ENCODE data around the gene OR51B4. TPM values are rescaled to one million over a fixed set of nuclear protein-coding genes. Genes with fewer than 3 reads are reported as not detected.

OR51B4 gene, protein sequence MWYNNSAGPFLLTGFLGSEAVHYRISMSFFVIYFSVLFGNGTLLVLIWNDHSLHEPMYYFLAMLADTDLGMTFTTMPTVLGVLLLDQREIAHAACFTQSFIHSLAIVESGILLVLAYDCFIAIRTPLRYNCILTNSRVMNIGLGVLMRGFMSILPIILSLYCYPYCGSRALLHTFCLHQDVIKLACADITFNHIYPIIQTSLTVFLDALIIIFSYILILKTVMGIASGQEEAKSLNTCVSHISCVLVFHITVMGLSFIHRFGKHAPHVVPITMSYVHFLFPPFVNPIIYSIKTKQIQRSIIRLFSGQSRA
- polyA plus RNA-seq (2012; ENCODE audit: insufficient read depth, insufficient read length, low read depth): not detected

DNA sequence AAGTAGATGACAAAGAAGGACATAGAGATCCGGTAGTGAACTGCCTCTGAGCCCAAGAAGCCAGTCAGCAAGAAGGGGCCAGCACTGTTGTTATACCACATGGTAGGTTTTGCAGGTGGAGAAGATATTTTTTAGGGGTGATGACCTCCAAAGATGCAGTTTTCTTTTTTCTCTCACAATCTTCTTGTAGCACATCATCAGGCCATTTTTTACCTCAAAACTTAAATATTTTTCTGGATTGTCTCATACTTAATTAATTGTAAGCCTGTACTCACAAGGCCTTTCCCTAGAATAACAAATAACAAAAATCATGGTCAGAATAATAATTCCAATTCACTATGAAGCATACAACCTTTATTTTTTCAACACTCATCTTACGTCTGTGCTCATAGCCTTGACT lies at the start of gene OR51B4:
OR51B4 (minus strand) TSS at position 101 of the 400 bp plus-strand sequence; CDS start at position 101, 0 bp downstream.
- H3K27me3 ChIP-seq: no peaks in the 10 kb centered on the region
- H3K9me3 ChIP-seq: no peaks in the 10 kb centered on the region
- no peaks in the 10 kb centered on the region for H3K4me1 ChIP-seq
- no peak for DNase-seq
- no peak within 1 kb of the TSS for H3K4me3 ChIP-seq (ENCODE audit: low read depth, low read length)
- no peaks in the 10 kb centered on the region for H3K36me3 ChIP-seq
- TF ChIP-seq, protein P1, sequence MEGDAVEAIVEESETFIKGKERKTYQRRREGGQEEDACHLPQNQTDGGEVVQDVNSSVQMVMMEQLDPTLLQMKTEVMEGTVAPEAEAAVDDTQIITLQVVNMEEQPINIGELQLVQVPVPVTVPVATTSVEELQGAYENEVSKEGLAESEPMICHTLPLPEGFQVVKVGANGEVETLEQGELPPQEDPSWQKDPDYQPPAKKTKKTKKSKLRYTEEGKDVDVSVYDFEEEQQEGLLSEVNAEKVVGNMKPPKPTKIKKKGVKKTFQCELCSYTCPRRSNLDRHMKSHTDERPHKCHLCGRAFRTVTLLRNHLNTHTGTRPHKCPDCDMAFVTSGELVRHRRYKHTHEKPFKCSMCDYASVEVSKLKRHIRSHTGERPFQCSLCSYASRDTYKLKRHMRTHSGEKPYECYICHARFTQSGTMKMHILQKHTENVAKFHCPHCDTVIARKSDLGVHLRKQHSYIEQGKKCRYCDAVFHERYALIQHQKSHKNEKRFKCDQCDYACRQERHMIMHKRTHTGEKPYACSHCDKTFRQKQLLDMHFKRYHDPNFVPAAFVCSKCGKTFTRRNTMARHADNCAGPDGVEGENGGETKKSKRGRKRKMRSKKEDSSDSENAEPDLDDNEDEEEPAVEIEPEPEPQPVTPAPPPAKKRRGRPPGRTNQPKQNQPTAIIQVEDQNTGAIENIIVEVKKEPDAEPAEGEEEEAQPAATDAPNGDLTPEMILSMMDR (IDR thresholded peaks at IDR 0.05; ENCODE audit: low read depth, low read length): no peak

DNA sequence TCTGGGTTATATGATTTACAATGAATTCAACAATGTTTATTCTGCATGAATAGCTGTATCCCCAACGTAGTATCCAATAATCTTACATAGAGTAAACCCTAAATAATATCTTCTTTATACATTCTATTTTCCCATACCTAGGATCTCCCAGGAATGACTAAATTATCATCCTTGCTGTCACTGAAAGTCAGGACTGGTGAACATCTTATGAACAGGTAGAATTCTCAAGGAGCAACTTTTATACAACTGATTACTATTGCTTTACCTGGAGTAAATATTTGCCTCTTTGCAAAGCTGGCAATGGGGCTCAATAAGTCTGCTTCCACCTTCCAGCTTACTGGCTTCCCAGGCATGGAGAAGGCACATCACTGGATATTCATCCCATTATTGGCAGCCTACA lies 49.5 kb upstream of the OR51B4 start, which contains the start of gene OR51B6:
OR51B6 (plus strand) TSS at position 301 of the 400 bp plus-strand sequence; CDS start at position 301, 0 bp downstream.
- no peak for DNase-seq
- no peak within 1 kb of the TSS for H3K4me3 ChIP-seq (ENCODE audit: low read depth, low read length)
- no peaks in the 10 kb centered on the region for H3K27me3 ChIP-seq
- H3K36me3 ChIP-seq: no peaks in the 10 kb centered on the region
- TF ChIP-seq, protein P1 (IDR thresholded peaks at IDR 0.05; ENCODE audit: low read depth, low read length): no peak
- no peaks in the 10 kb centered on the region for H3K9me3 ChIP-seq
- no peaks in the 10 kb centered on the region for H3K4me1 ChIP-seq

DNA sequence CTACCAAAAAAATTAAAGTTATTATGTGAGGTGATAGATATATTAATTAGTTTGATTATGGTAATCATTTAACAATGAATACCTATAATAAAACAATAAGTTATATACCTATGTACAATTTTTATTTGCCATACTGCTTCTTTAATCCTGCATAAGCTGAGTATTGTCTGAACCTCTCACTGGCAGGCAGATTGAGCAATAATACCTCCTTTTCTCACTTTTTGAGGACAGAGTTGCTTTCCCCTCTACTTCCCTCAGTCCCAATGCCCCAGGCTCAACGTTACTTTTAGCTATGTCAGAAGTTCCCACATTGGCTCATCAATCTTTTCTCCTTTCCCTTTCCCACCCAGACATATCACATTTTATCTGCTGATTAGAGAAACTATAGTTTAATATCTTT lies 47.8 kb upstream of the OR51B4 start:
- no peak for DNase-seq
- Histone ChIP-seq H3K36me3 (no peaks in the 10 kb centered on the region), H3K9me3 (no peaks in the 10 kb centered on the region), H3K27me3 (no peaks in the 10 kb centered on the region), H3K4me1 (no peaks in the 10 kb centered on the region), H3K4me3 (ENCODE audit: low read depth, low read length) (no peak overlapping the region)
- TF ChIP-seq, protein P1 (IDR thresholded peaks at IDR 0.05; ENCODE audit: low read depth, low read length): no peak

DNA sequence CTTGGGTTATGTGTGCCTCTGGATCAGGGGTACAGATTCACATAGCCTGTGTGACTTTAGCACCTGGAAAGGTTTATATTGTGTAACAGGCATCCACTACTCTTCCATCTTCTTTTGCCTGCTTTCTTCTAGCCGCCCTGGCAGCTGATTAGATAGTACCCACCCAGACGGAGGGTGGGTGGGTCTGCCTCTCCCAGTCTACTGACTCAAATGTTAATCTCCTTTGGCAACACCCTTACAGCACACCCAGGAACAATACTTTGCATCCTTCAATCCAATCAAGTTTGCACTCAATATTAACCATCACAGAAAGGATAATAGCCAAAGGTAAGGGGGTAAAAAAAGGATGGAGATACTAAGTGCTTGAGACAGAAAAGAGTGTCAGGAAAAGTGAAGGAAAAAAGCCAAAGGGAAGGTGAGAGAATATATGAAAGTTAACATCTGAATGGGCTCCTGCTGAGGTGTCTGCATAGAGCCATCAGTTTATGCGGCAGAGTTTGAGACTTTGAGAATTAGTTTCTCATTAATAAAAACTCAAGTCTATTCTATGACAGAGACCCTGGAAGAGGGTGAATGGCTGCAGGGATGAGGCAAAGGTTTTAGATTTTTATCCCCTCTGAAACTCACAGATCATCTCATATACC lies 46.9 kb upstream of the OR51B4 start:
- no peak for DNase-seq
- Histone ChIP-seq H3K4me1 (no peaks in the 10 kb centered on the region), H3K4me3 (ENCODE audit: low read depth, low read length) (no peak overlapping the region), H3K36me3 (no peaks in the 10 kb centered on the region), H3K27me3 (no peaks in the 10 kb centered on the region), H3K9me3 (no peaks in the 10 kb centered on the region)
- TF ChIP-seq, protein P1 (IDR thresholded peaks at IDR 0.05; ENCODE audit: low read depth, low read length): no peak

DNA sequence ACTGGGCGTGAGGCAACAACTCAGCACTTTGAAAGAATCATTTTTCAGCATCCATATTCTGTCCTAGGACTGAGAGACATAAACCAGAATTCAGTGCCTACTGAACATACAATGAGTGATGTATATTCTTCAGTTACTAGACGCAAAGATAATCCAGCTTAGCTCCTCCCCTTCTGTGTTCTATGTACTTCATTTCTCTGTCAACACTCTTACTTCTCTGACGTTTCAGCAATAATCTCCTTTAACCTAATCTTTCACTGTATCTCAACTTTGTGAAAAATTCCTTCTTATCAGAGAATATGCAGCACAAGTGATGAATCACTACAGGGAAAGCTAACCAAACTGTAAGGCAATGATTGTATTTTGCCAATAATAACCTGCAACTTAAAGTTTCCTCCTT lies 44.1 kb upstream of the OR51B4 start:
- Histone ChIP-seq H3K36me3 (no peaks in the 10 kb centered on the region), H3K9me3 (no peaks in the 10 kb centered on the region), H3K27me3 (no peaks in the 10 kb centered on the region), H3K4me1 (no peaks in the 10 kb centered on the region), H3K4me3 (ENCODE audit: low read depth, low read length) (no peak overlapping the region)
- TF ChIP-seq, protein P1 (IDR thresholded peaks at IDR 0.05; ENCODE audit: low read depth, low read length): no peak
- no peak for DNase-seq
